Measurements from ENCODE around the gene WDR72.

- no peak for TF ChIP-seq CTCF (IDR thresholded peaks at IDR 0.05)
- no peak for TF ChIP-seq POLR2A (IDR thresholded peaks at IDR 0.05)
Measured at GRCh38 chr15:53681056-53681455, 78.4 kb downstream of the WDR72 start.

All from body of pancreas (tissue), 4 donors.